ENCODE measurements around the gene KDM4E. TPM values are rescaled to one million over a fixed set of nuclear protein-coding genes. Genes with fewer than 3 reads are reported as not detected.

The KDM4E gene
- total RNA-seq, 4 donors from 2014 or later: not detected

DNA sequence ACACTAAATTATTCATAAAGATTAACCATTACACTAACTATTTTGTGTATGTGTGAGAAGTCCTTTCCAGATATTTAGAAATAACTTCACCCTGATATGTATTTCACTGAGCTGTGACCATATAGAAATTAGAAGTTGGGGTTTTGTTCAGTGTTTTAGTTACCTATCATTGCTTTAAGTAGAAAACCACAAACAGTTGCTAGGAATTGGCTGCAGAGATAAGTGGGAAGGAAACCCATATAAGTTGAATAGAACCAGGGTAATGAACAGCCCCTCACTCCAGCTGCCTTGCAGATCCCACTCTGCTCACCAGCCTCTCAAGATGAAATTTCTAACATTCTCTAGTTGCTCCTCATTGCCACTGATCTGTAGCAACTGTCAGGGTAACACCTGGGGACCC, 51.9 kb downstream of the KDM4E start:
- no peak for DNase-seq (ENCODE audit: low spot score in 2 of 2)
- no peaks in the 10 kb centered on the region for H3K9me3 ChIP-seq
- TF ChIP-seq EP300 (IDR thresholded peaks at IDR 0.05): no peak
- no peak for TF ChIP-seq POLR2A (IDR thresholded peaks at IDR 0.05)
- TF ChIP-seq, protein P1, sequence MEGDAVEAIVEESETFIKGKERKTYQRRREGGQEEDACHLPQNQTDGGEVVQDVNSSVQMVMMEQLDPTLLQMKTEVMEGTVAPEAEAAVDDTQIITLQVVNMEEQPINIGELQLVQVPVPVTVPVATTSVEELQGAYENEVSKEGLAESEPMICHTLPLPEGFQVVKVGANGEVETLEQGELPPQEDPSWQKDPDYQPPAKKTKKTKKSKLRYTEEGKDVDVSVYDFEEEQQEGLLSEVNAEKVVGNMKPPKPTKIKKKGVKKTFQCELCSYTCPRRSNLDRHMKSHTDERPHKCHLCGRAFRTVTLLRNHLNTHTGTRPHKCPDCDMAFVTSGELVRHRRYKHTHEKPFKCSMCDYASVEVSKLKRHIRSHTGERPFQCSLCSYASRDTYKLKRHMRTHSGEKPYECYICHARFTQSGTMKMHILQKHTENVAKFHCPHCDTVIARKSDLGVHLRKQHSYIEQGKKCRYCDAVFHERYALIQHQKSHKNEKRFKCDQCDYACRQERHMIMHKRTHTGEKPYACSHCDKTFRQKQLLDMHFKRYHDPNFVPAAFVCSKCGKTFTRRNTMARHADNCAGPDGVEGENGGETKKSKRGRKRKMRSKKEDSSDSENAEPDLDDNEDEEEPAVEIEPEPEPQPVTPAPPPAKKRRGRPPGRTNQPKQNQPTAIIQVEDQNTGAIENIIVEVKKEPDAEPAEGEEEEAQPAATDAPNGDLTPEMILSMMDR (IDR thresholded peaks at IDR 0.05): no peak
- no peak overlapping the region for H3K4me3 ChIP-seq
- peaks cover 0 to 80% (median 46%) of the 10 kb centered on the region in 4 donors for H3K4me1 ChIP-seq
- no peaks in the 10 kb centered on the region for H3K27me3 ChIP-seq
- no peaks in the 10 kb centered on the region for H3K36me3 ChIP-seq
- H3K27ac ChIP-seq: peak overlapping the region in 2 of 4 donors; percentile 76 to 80

Other genes with a start within 250 kb of the KDM4E start
- 10 to 100 TPM; 29.6 to 54.0 (median 37.9) TPM for gene CWC15, start 51.7 kb upstream of the KDM4E start, total RNA-seq
- 1 to 10 TPM in 3 of 4 donors, under 1 TPM in 1; 0.63 to 4.8 (median 1.3) TPM for gene KDM4D, start 51.5 kb upstream of the KDM4E start, total RNA-seq
- not detected for gene KDM4F, start 24.2 kb downstream of the KDM4E start, total RNA-seq
- 10 to 100 TPM; 41.4 to 79.8 (median 49.1) TPM for gene SRSF8, start 41.7 kb downstream of the KDM4E start, total RNA-seq
- 100 to 1,000 TPM; 106 to 210 (median 154) TPM for gene ENDOD1, start 64.6 kb downstream of the KDM4E start, total RNA-seq
- gene SESN3, start 205.9 kb downstream of the KDM4E start, total RNA-seq: 100 to 1,000 TPM in 1 of 4 donors, 10 to 100 TPM in 3; 57.9 to 106 (median 71.8) TPM

Measured in tibial nerve (tissue), 4 donors.